ENCODE data around the gene TRIM34. TPM values are rescaled to one million over a fixed set of nuclear protein-coding genes. Genes with fewer than 3 reads are reported as not detected.
A peak's percentile ranks its signal among the peaks of the same experiment; 100 is the strongest.
"Not testable (repeated sequence)": the region's sequence is repeated elsewhere in the genome, so short reads cannot be mapped to it uniquely, and the experiment has no call there.

Gene TRIM34
- total RNA-seq, 2 donors from 2014 or later: 6.2 to 7.8 TPM

- Histone ChIP-seq H3K27me3 (no peaks in the 10 kb centered on the region), H3K9me3 (no peaks in the 10 kb centered on the region), H3K9ac (ENCODE audit: low read depth in 2 of 2, low read length in 2 of 2) (no peak overlapping the region), H3K36me3 (no peaks in the 10 kb centered on the region), H3K4me1 (no peaks in the 10 kb centered on the region), H3K4me3 (no peak overlapping the region), H3K27ac (no peak overlapping the region)
- DNase-seq: peak; percentile 63
- intact Hi-C loops (cut with DNase I): loop anchor here (2.0 kb wide), 1 partner anchor 208 kb away; the partner anchor contains the start of gene OR52N2
- TF ChIP-seq, protein P1, sequence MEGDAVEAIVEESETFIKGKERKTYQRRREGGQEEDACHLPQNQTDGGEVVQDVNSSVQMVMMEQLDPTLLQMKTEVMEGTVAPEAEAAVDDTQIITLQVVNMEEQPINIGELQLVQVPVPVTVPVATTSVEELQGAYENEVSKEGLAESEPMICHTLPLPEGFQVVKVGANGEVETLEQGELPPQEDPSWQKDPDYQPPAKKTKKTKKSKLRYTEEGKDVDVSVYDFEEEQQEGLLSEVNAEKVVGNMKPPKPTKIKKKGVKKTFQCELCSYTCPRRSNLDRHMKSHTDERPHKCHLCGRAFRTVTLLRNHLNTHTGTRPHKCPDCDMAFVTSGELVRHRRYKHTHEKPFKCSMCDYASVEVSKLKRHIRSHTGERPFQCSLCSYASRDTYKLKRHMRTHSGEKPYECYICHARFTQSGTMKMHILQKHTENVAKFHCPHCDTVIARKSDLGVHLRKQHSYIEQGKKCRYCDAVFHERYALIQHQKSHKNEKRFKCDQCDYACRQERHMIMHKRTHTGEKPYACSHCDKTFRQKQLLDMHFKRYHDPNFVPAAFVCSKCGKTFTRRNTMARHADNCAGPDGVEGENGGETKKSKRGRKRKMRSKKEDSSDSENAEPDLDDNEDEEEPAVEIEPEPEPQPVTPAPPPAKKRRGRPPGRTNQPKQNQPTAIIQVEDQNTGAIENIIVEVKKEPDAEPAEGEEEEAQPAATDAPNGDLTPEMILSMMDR (IDR thresholded peaks at IDR 0.05): peak; percentile 79
Measured at GRCh38 chr11:5600374-5600851, 24.4 kb upstream of the TRIM34 start.

DNA sequence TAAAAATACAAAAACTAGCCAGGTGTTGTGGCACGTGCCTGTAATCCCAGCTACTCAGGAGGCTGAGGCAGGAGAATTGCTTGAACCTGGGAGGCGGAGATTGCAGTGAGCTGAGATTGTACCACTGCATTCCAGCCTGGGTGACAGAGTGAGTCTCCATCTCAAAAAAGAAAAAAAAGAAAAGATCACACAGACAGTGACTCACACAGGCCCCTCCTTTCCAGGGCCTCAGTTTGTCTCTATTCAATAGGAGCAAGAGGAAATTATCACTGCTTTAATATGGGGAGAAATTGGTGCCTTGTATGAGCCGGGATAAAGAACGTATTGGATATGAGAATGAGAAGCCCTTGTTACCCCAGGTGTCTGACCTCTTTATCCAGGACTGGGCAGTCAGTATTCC lies 22.0 kb upstream of the TRIM34 start:
- H3K36me3 ChIP-seq; H3K27ac ChIP-seq; H3K4me1 ChIP-seq; intact Hi-C loops (cut with DNase I); H3K27me3 ChIP-seq; H3K4me3 ChIP-seq; H3K9me3 ChIP-seq; H3K9ac ChIP-seq (ENCODE audit: low read depth in 2 of 2, low read length in 2 of 2); DNase-seq: not testable (repeated sequence)

GRCh38 chr11:5603326-5603725 lies 21.5 kb upstream of the TRIM34 start:
- H3K27ac ChIP-seq: no peak overlapping the region
- TF ChIP-seq, protein P1 (IDR thresholded peaks at IDR 0.05): no peak
- H3K4me1 ChIP-seq: no peaks in the 10 kb centered on the region
- no peak for DNase-seq
- H3K9ac ChIP-seq (ENCODE audit: low read depth in 2 of 2, low read length in 2 of 2): no peak overlapping the region
- H3K27me3 ChIP-seq: no peaks in the 10 kb centered on the region
- no peak overlapping the region for H3K4me3 ChIP-seq
- no peaks in the 10 kb centered on the region for H3K36me3 ChIP-seq
- no peaks in the 10 kb centered on the region for H3K9me3 ChIP-seq
- intact Hi-C loops (cut with DNase I): no loop called here

GRCh38 chr11:5604896-5605295 lies 19.9 kb upstream of the TRIM34 start:
- Histone ChIP-seq H3K4me1 (no peaks in the 10 kb centered on the region), H3K27ac (no peak overlapping the region), H3K9me3 (no peaks in the 10 kb centered on the region), H3K36me3 (no peaks in the 10 kb centered on the region), H3K9ac (ENCODE audit: low read depth in 2 of 2, low read length in 2 of 2) (no peak overlapping the region), H3K27me3 (no peaks in the 10 kb centered on the region), H3K4me3 (no peak overlapping the region)
- no peak for DNase-seq
- TF ChIP-seq, protein P1 (IDR thresholded peaks at IDR 0.05): no peak
- intact Hi-C loops (cut with DNase I): no loop called here

DNA sequence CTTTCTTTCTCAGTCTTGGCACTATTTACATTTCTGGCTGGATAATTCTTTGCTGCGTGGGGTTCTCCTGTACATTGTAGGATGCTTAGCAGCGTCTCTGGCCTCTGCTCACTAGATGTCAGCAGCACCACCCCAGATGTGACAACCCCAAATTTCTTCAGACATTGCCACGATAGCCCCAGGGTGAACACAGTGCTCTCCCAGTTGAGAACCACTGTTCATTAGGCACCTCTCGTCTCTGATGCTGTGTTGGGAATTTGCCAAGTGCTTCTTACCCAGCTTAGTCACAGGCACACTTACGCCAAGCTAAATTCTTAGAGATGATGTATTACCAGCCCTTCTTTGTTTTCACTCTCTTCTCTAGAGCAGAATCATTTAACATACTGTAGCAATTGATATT lies 19.0 kb upstream of the TRIM34 start:
- H3K27ac ChIP-seq: no peak overlapping the region
- no peaks in the 10 kb centered on the region for H3K9me3 ChIP-seq
- H3K27me3 ChIP-seq: no peaks in the 10 kb centered on the region
- H3K9ac ChIP-seq (ENCODE audit: low read depth in 2 of 2, low read length in 2 of 2): no peak overlapping the region
- intact Hi-C loops (cut with DNase I): no loop called here
- H3K4me1 ChIP-seq: no peaks in the 10 kb centered on the region
- TF ChIP-seq, protein P1 (IDR thresholded peaks at IDR 0.05): no peak
- H3K4me3 ChIP-seq: no peak overlapping the region
- no peak for DNase-seq
- H3K36me3 ChIP-seq: no peaks in the 10 kb centered on the region

DNA sequence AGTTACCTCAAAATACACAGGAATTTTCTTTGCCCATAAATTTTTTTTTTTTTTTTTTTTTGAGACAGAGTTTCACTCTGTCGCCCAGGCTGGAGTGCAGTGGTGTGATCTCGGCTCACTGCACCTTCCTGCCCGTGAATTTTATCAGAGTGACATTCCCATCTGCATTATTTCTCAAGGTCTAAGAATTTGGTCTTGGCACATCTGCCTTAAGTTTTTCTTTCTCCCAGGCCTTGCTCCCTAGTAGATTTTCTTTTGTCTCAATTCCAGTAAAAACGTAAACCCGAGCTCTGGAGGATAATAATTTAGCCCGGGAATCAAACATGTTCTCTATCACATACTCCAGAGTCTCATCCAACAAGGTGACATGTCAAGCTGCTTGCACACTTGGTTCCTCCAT lies 16.0 kb upstream of the TRIM34 start:
- H3K27ac ChIP-seq: no peak overlapping the region
- intact Hi-C loops (cut with DNase I): no loop called here

More for the DNA sequence above, 16.0 kb upstream of the TRIM34 start:
- no peaks in the 10 kb centered on the region for H3K4me1 ChIP-seq
- H3K36me3 ChIP-seq: no peaks in the 10 kb centered on the region
- H3K9ac ChIP-seq (ENCODE audit: low read depth in 2 of 2, low read length in 2 of 2): no peak overlapping the region
- TF ChIP-seq, protein P1 (IDR thresholded peaks at IDR 0.05): no peak
- no peaks in the 10 kb centered on the region for H3K9me3 ChIP-seq
- no peaks in the 10 kb centered on the region for H3K27me3 ChIP-seq
- no peak overlapping the region for H3K4me3 ChIP-seq
- DNase-seq: no peak
